Stimulated activated CD8-positive, alpha-beta memory T cell treated with anti-CD3 and anti-CD28 coated beads, Interleukin-15, amount 100 ng/mL, for 48 hours (primary cell): ENCODE data around the gene PYCR2.

Experiments used
- DNase-seq, 2 donors: peaks; one replicate each; pipeline ENCODE4 v3.0.0-alpha.2; 2020; ENCODE audit warnings: low read depth in 2 of 2

PYCR2 gene

DNA sequence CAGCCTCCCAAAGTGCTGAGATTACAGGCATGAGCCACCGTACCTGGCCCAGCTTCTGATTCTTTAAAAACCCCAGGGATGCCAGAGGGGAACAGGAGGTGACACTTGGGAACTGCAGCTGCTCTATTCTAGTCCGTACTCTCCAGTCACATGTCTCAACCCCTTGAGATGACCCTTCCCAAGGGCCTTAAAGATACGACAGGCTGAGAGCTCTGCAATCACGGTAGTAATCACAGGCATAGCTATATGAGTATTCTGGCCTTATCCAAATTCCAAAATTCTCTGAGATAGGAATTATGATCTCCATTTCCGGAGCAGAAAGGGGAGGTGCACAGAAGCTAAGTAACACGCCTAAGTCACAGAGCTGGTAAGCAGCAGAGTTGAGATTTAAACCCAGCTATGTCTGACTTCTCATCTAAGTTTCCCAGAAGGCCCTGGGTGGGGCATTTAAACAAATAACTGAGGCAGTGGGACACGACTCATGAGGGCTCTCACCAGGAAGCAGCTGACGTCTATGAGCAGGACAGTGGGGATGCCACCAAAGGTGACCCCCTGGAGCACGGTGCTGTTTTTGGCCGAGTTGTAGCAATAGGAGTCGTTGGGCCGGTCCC is 47.0 kb downstream of the PYCR2 start:
- no peak for DNase-seq

DNA sequence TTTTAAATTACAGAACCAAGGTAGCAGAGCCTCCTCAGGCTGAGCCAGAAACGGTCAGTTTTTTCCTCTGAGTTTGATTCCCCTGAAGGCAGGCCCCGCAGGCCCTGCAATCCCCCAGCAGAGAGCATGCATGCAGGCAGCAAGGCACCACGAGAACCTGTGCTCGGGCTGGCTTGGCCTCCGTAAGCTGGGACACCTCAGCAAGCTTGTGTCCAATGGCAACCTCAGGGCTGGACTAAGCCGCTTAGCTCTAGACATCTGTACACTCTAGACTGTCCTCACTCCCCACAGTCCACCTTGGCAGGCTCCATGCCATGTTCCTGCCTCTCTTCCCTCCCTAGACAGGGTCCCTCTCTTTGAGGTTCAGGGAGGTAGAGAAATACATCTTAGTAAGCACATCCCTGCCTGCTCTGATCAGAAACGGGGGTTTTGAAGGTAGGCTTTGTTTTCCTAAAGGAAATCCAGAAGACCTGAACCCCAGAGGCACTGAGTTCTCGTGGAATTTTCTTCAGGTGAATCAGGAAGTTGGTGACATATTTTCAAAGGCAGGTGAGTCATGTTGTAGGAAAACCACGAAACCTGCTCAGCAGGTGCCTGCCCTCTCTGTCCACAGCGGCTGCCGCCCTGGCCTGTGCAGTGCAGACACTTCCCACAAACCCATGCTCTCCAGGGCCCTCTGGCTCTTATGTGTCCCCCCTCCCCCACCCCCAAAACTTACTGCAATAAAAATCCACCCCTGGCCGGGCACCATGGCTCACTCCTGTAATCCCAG is 48.8 kb downstream of the PYCR2 start:
- DNase-seq: no peak

DNA sequence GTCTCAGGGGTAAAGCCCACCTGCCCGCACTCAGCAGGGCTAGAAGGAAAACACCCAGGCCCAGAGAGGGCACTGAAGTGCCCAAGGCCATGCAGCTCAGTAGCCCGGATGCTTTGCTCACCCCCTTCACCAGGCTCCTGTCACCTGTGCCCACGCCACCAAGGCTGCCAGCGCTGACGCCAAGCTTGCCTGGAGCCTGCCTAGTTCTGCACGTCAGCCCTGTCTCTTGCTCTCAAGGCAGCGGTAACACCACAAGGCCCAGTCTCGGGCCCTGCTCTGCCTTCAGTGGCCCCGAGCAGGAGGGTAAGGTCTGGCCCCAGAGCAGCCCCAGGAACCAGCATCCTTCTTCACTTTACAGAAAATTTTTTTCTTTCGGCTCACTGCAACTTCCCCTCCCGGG is 49.6 kb downstream of the PYCR2 start:
- no peak for DNase-seq

DNA sequence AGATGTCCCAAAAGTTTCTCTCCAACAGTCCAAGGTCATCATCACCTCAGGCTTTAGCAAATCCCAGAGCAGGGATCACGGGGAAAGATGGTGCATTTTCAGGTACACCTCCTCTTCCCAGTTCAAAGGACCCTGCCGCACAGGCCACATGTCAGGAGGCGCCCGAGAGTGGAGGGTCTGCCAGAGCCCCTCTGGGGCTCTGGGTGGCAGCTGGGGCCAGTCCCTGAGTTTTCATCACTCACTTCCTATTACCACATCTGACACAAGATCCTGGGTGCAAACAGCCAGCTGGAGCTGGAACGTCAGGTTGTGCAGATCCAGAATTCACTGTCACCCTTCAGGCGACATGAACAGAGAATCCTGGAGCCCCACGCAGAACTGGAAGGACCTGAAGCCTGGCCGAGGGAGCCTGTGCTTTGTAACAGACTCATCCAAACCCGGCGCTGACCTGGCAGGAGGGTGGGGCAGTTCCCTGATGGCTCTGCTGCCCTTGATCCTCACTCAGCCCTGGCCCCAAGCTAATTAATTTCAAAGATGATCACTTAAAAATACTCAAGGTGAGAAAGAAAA is 50.7 kb downstream of the PYCR2 start:
- no peak for DNase-seq

DNA sequence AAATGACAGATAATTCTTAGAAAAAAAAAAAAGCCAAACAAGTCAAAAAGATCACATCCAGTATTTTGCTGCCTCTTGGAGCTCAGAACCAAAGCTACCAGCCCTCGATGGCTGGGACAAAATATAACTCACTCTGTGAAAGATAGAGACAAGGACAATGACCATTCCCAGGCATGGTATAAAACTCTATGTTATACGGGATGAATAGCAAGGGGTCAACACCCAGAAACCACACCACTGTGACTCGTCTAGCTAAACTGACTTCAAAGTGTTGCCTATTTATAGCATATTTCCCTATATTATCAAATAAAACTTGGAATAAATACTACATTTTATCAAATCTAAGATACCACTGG is 52.0 kb downstream of the PYCR2 start:
- DNase-seq: no peak

DNA sequence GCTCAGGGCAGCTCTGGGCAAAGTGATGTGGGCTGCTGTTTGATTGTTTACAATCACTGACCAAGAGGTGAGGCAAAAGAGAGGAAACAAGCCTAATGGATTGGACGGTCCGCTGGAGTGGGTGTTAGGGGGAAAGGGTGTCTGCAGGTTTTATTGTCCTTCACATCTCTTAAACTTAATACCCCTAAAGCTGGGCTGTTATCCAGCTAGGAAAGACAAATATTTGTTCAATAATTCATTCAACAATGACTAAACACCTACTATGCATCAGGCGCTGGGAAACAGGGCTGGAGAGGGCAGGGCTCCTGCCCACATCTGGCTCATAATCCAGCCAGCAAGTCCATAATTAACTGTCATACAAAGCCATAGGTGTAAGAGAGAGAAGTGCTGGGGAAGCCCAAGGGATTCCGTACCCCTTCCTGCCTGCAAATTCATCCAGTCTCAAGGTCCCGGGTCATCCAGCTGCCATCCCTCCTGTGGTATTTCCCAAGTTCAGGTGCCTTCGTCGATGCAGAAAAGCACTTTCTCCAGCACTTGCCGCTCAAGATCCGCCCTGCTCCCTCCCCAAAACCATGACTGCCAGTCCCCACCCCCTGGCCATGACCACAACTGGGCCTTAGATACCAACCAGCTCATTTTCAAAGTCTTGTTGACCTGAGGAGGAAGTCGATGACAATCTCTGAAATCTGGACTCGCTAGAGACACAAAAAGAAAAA is 52.5 kb downstream of the PYCR2 start:
- DNase-seq: no peak

DNA sequence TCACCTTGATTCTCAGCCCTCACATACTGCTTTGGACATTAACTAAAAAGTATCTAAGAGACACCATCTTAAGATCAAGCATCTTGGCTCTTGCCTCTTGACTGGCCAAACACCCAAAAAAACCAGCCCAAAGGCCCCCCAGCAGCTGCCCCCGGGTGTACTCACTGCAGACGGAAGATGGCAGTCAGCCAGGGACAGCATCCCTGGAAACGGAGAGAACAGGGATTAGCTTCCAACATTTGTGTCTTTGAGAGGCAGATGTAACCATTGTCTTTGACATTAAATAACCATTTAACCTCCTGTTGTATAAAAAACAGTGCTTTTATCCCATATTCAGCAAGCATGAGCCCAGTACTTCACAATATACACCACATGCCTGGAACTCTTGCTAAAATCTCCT is 53.1 kb downstream of the PYCR2 start:
- no peak for DNase-seq
